Embryonic facial prominence (tissue), 1 donor: Measurements from ENCODE around the gene GMPPA.

Source experiments
- DNase-seq: peaks from one replicate; pipeline ENCODE4 v3.0.0-alpha.2; 2016; ENCODE audit errors: extremely low spot score

Gene GMPPA

DNA sequence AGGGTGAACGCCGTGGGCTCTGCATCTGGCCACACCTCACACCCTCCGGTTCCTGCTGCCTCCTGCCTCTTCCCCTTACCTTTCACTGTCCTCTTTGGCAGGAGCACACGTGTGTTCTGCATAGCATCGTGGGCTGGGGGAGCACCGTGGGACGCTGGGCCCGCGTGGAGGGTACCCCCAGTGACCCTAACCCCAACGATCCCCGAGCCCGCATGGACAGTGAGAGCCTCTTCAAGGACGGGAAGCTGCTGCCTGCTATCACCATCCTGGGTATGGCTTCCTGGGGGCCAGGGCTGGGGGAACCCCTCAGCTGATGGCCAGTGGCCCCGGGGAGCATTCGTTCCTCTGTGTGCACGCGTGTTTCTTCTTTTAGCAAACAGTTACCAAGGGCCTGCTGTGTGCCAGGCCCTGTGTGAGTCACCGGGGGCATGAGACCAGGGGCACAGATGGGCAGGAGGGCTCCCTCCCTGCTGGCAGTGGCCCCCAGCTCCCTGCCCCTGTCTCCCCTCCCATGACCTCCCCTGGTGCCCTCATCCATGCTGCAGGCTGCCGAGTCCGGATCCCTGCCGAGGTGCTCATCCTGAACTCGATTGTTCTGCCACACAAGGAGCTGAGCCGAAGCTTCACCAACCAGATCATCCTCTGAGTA, 7.6 kb downstream of the GMPPA start:
- no peak for DNase-seq

DNA sequence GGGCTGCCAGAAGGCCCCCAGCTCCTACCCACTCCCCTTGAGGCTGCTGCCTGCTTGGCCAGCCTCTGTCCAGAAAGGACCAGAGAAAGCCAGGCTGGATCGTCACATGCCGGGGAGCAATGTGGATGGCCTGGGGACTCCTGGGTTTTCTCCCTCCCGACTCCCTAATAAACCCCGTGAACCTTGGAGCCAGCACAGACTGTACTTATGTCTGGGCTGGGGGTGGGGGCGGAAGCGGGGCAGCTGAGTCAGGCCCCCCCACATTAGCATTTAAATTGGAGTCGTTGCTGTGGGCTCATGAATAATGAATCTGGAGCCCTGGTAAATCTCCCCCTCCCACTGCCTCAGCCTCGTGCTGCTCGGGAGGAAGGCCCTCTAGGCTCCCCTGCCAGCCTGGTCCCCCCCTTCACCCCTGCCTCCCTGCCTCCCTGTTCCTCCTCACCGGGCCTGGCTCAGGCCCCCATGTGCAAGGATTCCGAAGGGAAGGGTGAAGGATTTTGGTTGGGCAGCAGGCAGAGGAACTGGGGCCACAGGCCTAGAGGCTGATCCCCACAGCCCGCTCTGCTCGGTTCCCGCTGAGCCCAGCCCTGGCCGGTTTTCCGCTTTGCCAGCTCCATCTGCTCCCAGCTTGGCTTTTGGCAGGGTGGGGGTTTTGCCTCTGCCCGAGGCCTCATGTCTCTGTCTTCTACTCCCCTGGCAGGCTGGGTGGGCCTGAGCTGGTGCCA, 8.3 kb downstream of the GMPPA start:
- no peak for DNase-seq

DNA sequence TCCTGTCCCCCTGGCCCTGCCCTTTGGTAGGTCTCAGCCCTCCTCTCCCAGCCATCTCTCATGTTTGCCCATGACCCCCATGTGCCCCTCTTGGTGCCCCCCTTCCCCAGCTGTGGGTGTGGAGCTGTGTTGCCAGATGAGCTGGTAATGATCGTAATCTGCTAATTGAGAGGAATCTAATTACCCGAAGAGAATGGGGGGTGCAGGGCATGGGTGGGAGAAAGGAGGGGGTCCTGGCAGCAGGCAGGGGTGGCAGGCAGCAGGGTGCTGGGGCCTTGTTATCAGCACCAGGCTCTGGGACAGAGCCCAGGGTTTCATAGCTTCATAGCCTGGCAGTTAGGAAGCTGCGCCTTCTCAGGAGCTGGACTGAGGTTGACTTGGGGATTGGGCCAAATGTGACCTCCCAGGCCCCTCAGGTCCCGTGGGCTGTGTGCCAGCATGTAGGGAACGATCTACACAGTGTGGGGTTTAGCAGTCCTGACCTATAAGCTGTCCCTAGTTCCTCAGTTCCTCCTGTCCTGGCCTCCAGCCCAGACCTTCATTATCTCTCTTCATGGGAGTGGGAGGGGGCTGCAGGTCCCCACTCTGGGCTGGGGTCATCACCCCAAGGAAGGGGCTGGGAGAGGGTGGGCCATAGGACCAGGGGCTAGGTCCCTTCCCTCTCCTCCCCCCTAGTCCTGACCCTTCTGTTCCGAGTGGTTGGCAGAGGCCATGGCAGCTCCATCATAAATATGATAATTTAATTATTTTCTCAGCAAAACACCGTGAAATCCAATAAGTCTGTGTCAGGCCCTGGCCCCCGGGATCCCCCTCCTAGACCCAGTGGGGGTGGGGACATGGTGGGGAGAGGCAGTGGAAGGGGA, 9.1 kb downstream of the GMPPA start:
- no peak for DNase-seq

DNA sequence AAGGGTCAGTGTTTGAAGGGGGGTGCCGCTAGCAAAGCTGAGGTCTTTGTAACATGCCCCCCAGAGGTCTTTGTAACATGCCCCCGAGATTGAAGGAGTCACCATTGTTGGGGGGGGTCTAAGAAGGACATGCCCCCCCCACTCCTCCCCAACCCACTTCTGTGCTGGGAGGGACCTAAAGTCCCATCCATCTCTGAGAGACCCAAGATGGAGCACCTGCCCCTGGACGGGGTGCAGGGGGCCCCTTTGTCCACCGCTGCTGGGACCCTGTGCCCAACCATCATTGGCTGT, 9.7 kb downstream of the GMPPA start:
- no peak for DNase-seq

DNA sequence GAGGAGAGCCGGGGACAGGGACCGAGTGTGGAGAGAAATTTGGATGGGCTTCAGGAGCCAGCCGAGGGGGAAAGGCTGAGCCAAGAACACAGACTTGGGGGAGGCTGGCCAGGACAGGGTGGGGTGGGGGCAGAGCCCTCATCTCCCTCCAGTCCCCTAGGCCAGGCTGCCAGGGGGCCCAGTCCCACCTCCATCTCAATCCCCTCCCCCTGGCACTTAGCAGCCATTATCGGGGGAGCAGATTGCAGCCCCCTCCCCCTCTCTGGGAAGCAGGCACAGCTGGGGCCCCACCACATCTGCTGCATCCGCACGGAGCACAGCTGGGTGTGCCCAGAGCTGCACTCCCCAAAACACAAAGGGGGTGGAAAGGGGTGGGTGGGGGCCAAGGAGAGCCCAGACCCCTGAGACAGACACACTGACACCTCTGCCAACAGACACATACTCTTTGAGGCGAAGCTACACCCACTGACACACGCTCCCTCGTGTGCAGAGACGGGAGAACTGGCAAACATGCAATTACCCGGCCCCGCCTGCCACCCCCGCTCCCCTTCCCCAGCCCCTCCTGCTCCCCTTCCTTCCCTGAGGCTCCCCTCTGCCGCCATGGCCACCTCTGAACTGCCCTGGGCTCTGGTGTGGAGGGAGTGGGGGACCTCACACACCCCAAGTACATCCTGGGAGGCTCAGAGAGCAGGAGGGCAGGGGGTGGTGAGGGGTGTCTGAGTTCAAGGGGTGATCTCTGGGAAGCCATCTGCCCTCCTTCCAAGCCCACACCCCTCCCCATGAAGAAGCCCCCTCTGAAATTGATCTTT, 10.5 kb downstream of the GMPPA start:
- DNase-seq = no peak

DNA sequence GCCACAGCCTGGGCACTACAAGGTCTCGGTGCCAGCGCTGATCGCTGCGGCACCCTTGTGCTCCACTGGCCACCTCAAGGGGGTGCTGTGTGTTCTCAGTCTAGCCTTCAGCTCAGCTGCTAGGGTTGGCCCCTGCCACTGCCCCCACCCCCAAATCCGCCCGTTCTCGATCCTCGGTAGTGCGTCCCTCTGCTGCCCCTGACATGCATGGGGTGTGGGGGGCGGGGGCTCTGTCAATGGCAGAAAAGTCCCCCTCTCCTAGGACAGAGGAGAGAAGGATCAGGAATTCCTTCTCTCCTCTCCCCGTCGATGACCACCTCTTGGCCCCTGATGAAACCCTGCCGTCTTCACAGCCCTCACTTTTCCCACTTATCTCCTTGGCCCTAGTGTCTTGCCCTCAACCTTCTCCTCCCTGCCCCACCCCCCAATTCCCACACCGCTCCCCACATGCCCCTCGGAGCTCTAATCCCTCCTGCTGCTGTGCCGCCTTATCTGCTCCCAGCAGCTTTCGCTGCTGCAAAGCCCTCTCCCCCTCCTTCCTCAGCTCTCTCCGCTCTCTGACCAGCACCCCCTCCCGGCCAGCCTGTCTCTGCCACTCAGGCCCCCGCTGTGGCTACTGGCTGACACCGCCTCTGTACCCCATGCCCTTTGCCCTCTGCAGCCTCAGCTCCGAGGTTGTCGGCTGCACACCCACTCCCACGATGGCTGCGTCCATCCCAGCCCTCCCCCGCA, 11.3 kb downstream of the GMPPA start:
- DNase-seq = no peak

DNA sequence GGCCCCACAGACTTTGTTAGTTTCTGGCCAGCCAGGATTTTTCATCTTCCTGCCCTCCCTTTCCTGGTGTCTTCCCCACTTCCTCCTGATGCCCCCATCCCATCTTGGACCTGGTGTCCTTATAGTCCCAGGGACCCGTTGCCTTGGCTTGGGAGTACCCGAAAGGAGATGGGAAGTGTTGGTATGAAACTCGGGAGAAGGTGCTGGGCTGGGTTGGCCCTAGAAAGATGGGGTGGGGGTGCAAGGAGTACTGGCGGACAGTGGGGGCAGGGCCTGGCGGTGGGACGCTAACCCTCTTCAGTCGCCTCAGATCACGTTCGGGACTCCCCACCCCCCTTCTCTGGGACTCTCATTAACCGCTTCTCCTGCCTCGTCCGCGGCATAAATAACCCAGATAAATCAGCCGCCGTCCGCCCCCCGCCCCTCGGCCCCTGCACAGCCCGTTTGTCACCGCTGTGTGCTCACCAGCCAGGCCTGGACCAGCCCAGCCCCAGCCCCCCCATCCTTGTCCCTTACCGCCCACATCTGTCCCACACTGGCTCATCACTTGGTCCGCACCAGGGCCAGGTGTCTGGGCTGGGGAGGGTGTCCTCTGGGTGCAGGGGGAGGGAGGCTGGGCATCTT, 11.9 kb downstream of the GMPPA start:
- DNase-seq = no peak

DNA sequence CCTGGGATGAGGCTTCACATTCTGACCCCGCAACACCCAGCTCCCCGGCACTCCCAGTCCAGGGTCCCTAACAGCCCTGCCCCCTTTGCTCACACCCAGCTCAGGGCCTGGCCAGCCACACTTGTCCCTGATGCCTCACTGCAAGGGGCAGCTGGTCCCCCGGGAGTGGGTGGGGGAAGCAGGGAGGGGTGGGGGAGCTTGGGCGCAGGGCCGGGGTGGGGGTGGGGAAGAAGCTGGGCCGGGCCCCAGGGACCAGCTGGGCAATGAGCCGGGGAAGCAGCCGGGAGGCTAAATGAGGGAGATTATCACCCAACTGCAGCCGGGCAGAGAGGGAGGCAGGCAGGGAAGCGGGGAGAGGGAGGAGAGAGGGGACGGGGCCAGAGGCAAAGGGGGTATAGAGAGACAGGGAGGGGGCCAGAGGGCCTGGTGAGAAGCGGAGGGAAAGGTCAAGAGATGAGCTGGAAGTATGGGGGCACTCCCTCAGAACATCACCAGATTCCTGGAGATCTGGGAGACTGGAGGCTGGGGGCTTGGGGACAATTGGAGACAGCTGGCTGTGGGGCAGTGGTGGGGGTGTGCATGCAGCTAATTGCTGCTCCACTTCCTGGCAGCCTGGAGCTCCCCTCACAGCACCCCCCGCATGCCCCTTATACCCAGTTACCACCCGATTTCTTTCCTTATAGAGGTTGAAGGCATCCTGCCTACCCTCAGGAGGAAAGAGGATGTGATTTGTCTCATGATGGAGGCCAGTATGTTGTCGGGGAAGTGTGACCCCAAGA, 13.0 kb downstream of the GMPPA start:
- no peak for DNase-seq

DNA sequence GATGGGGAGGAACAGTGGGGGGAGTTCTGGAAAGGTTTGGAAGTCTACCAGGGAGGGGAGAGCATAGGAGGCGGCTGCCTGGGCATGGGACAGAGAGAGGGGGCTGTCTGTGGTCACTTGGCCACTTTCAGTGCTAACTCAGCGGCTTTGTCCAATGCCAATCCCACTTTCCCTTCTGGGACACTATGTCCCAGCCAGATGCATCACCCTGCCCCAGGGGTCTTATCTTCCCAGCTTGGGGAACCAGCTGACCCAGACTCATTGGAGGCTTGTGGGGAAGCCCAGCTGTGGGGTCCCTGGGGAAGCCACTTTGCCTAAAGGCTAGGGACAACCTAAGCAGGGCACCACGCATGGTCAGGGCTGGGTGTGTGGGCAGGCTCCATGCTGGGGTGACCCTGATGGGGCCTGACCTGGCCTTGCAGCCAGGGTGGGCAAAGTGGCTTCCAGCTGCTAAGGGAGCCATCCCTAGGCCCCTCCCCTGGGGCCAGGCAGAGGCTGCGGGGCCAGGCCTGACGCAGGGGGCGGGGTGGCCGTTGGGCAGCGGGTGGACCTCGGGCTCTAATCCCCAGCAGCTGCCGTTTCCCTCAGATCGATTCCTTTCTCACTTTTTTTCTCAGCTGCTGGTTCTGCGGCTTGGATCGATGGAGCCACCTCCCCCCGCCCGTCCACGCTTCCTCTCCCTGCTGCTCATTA, 14.0 kb downstream of the GMPPA start:
- DNase-seq = no peak

DNA sequence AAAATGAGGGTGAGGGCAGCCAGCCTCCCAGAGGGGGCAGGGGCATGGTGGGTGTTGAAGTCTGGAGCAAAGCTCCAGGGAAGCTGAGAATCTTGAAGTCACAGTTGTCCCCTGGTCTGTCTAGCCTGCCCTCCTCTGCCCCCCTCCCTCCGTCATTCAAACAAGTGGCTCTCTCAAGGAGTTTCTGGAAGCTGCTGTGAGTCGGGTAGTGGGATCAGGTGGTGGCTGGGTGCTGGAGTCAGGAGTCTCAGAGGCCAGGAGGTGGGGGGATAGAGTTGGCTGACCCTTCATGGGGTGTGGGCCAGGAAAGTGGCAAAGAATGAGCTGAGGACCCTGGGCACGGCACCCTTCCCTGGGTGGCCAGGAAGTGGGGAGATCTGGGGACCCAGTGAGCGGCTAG, 15.1 kb downstream of the GMPPA start:
- no peak for DNase-seq

DNA sequence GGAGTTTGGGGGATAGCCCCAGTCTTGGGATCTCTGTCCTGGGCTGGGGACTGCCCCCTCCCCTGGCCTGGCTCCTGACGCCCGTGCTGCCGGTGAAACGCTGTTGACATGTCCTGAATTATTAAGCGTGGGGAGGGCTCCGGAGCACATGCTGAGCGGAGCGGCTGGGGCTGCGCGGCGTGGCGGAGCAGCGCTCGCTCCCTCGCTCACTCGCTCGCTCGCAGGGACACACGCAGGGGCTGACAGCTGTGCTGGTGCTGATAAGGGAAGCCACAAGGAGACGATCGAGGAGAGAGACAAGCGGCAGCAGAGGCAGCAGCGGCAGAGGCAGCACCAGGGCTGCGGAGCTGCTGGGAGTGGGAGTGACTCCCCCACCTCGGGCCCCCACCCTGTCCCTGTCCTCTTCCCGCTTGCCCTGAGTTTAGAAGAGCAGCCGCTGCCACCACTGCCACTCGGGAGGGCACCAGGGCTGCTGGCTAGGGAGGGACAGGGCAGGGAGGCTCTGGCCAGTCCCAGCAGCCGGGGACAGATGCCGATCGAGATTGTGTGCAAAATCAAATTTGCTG, 15.6 kb downstream of the GMPPA start, which contains the start of gene ASIC4:
ASIC4 (plus strand) TSS at position 287 of the 566 bp plus-strand sequence; CDS start at position 530, 243 bp downstream.
- no peak for DNase-seq

DNA sequence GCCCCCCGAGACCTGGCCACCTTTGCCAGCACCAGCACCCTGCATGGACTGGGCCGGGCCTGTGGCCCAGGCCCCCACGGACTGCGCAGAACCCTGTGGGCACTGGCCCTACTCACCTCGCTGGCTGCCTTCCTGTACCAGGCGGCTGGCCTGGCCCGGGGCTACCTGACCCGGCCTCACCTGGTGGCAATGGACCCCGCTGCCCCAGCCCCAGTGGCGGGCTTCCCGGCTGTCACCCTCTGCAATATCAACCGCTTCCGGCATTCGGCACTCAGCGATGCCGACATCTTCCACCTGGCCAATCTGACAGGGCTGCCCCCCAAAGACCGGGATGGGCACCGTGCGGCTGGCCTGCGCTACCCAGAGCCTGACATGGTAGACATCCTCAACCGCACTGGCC, 16.1 kb downstream of the GMPPA start:
- no peak for DNase-seq

DNA sequence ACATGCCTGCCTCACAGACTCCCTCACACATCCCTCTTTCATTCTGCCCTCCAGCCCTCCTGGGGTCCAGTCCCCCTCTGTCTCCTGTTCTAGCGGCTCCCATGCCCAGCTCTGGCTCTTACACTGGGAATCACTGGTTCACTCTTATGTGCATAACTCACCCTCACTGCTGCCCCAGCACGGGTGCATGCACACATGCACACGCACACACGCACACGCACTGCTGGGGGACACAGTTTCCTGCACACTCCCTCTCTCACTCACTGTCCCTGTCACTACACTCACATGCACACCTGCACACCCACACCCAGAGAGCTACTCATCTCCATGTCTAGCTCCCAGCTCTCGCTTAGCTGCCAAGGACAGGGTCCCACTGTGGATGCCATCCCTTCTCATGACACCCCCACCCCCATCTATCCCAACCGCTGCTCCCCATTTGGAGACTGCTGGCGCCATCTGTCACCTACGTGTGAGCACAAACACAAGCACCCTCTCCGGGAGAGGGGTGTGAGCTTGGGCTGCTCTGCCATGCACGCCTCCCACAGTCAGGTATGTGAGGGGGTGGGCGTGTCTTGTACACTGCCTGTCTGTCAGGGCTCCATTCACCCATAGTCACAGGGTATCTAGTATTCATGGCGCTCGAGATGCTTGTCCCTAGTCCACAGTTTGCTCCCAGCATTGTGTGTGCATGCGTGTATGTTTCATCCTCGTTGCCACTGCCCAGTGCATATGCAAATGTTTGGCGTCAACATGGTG, 17.4 kb downstream of the GMPPA start:
- DNase-seq = no peak

DNA sequence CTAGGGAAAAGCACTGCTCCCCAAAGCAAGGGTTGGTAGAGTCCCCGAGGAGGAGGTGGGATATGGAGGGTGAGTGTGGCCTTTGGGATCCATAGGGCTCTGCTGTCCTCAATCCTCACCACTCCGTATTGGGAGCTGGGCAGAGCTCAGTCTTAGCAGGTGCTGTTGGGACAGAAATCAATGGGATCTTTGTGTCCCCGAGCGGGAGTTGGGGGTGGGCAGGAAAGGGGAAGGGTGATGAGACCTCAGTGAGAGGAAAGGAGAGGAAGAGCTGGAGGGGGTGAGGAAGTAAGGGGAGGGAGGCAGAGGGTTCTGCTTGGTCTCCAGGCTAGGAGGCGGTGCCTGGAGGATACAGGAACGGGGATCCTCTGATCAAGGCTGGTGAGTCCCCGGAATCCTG, 18.2 kb downstream of the GMPPA start:
- DNase-seq = no peak

DNA sequence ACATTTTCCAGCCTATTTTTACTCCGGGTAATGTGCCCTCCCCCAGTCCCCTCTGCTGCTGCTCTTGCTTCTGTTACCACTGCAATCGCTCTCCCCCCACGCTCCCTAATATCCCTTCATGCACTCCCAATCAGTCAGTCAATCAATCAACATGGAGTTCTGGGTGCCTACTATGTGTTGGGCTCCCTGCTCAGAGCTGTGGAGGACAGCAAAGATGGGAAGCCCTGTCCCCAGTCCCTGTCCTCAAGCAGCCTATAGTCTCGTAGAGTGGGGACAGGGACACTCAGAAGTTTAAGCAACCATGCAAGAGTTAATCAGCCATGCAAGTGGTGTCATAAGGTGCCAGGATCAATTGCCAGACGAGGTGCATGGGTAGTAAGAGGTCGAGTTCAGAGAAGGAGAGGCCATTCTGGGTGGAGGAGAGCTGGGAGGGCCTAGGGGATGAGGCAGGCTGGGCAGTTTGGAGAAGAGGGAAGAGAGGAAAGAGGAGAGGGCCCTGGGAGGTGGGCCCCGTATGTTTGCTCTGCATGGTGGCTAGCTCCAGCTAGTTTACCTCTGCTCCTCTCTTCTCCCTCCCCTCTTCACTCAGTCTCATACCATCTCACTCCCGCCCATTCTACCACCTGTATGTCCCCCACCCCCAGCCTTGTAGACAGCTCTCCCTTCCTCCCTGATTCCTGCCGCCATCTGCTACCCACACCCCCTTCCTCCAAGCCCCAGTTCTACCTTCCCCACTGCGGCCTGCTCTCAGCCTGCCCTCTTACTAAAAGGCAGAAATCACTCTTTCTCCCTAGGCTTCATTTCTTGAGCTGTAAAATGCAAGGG, 19.5 kb downstream of the GMPPA start:
- DNase-seq = no peak

DNA sequence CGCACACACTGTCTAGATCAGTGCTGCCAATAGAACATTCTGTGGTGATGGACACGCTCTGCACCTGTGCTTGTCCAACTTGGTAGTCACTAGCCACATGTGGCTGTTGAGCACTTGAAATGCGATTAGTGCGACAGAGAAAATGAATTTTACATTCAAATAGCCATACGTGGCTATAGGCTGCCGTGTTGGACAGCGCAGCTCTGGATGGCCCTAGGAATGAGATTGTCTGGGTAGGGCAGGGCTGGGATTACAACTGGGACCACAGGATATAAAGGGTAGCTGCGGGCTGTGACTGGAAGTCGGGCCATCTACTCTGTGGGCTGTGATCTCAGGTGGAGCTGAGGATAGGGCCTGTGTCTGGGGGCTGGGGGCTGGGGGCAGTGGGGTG, 20.8 kb downstream of the GMPPA start:
- no peak for DNase-seq

DNA sequence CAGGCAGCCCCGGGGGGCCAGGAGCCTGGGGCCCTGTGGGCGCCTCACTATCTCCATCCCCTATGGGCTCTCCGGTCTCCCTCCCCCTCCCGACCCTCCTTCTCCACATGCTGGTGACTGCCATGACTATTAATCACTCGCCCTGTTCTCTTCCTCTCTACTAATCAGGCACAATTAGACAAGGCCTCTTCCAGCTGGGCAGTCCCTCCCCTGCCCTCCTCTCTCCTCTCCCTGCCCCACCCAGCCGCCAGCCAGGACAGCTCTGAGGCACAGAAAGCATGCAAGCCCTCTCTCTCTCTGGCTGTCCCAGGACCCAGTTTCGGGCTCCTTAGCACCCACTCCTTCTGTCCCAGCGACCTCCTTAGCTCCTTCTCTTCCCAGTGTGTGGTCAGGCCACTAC, 21.4 kb downstream of the GMPPA start:
- no peak for DNase-seq
